ENCODE data around the gene SYTL3.
"Not testable (repeated sequence)": the region's sequence is repeated elsewhere in the genome, so short reads cannot be mapped to it uniquely, and the experiment has no call there.

The SYTL3 gene

GRCh38 chr6:158654498-158654897, 4.6 kb downstream of the SYTL3 start:
- no peak overlapping the region for H3K4me2 ChIP-seq (ENCODE audit: low read length)
- no peaks in the 10 kb centered on the region for H3K36me3 ChIP-seq (ENCODE audit: insufficient read depth, low read length)
- no peak overlapping the region for H3K9ac ChIP-seq (ENCODE audit: low read length)
- H3K79me2 ChIP-seq (ENCODE audit: insufficient read depth, low read length): no peaks in the 10 kb centered on the region
- H3K9me3 ChIP-seq (ENCODE audit: low read length): no peaks in the 10 kb centered on the region
- peaks cover 16% of the 10 kb centered on the region for H3K4me1 ChIP-seq (ENCODE audit: insufficient read depth, low read length, severe bottlenecking)
- no peaks in the 10 kb centered on the region for H4K20me1 ChIP-seq (ENCODE audit: insufficient read depth, low read length)
- no peaks in the 10 kb centered on the region for H3K9me2 ChIP-seq (ENCODE audit: low read depth, low read length)
- H3K27me3 ChIP-seq (ENCODE audit: insufficient read depth, low read length): no peaks in the 10 kb centered on the region
- no peak overlapping the region for H3K4me3 ChIP-seq (ENCODE audit: low read depth, low read length, poor library complexity, severe bottlenecking)
- H3K27ac ChIP-seq (ENCODE audit: low read depth, low read length, poor library complexity, severe bottlenecking): no peak overlapping the region
- H2AFZ ChIP-seq (ENCODE audit: low read length): no peak overlapping the region
- TF ChIP-seq EZH2 (IDR thresholded peaks at IDR 0.05; ENCODE audit: borderline replicate concordance, low read length) (no peak), CTCF (IDR thresholded peaks at IDR 0.05; ENCODE audit: low read length) (no peak)
- no peaks in the 10 kb centered on the region for H3F3A ChIP-seq (ENCODE audit: insufficient read depth, low read length)

GRCh38 chr6:158654960-158655489, 5.2 kb downstream of the SYTL3 start:
- Histone ChIP-seq H3F3A (ENCODE audit: insufficient read depth, low read length) (no peaks in the 10 kb centered on the region), H2AFZ (ENCODE audit: low read length) (no peak overlapping the region), H3K4me3 (ENCODE audit: low read depth, low read length, poor library complexity, severe bottlenecking) (no peak overlapping the region), H3K9me3 (ENCODE audit: low read length) (no peaks in the 10 kb centered on the region), H3K27ac (ENCODE audit: low read depth, low read length, poor library complexity, severe bottlenecking) (no peak overlapping the region), H4K20me1 (ENCODE audit: insufficient read depth, low read length) (no peaks in the 10 kb centered on the region), H3K4me2 (ENCODE audit: low read length) (no peak overlapping the region), H3K36me3 (ENCODE audit: insufficient read depth, low read length) (no peaks in the 10 kb centered on the region), H3K27me3 (ENCODE audit: insufficient read depth, low read length) (no peaks in the 10 kb centered on the region), H3K4me1 (ENCODE audit: insufficient read depth, low read length, severe bottlenecking) (peaks cover 11% of the 10 kb centered on the region), H3K9me2 (ENCODE audit: low read depth, low read length) (no peaks in the 10 kb centered on the region), H3K9ac (ENCODE audit: low read length) (no peak overlapping the region), H3K79me2 (ENCODE audit: insufficient read depth, low read length) (no peaks in the 10 kb centered on the region)
- TF ChIP-seq CTCF (IDR thresholded peaks at IDR 0.05; ENCODE audit: low read length) (no peak), EZH2 (IDR thresholded peaks at IDR 0.05; ENCODE audit: borderline replicate concordance, low read length) (no peak)

- no peaks in the 10 kb centered on the region for H3K36me3 ChIP-seq (ENCODE audit: insufficient read depth, low read length)
- H3K4me1 ChIP-seq (ENCODE audit: insufficient read depth, low read length, severe bottlenecking): peaks cover 6% of the 10 kb centered on the region
- H3K27ac ChIP-seq (ENCODE audit: low read depth, low read length, poor library complexity, severe bottlenecking): no peak overlapping the region
- H3K9me2 ChIP-seq (ENCODE audit: low read depth, low read length): no peaks in the 10 kb centered on the region
- no peaks in the 10 kb centered on the region for H3K27me3 ChIP-seq (ENCODE audit: insufficient read depth, low read length)
- H4K20me1 ChIP-seq (ENCODE audit: insufficient read depth, low read length): no peaks in the 10 kb centered on the region
- no peak overlapping the region for H3K4me2 ChIP-seq (ENCODE audit: low read length)
- H3F3A ChIP-seq (ENCODE audit: insufficient read depth, low read length): no peaks in the 10 kb centered on the region
- H3K79me2 ChIP-seq (ENCODE audit: insufficient read depth, low read length): no peaks in the 10 kb centered on the region
- TF ChIP-seq EZH2 (IDR thresholded peaks at IDR 0.05; ENCODE audit: borderline replicate concordance, low read length): no peak
- H2AFZ ChIP-seq (ENCODE audit: low read length): no peak overlapping the region
- no peak overlapping the region for H3K9ac ChIP-seq (ENCODE audit: low read length)
- no peak overlapping the region for H3K4me3 ChIP-seq (ENCODE audit: low read depth, low read length, poor library complexity, severe bottlenecking)
- H3K9me3 ChIP-seq (ENCODE audit: low read length): no peaks in the 10 kb centered on the region
Observed at GRCh38 chr6:158655569-158656450, 6.0 kb downstream of the SYTL3 start.

GRCh38 chr6:158656986-158657385, 7.1 kb downstream of the SYTL3 start:
- H3K4me1 ChIP-seq (ENCODE audit: insufficient read depth, low read length, severe bottlenecking); H3F3A ChIP-seq (ENCODE audit: insufficient read depth, low read length); H3K9ac ChIP-seq (ENCODE audit: low read length); H3K27me3 ChIP-seq (ENCODE audit: insufficient read depth, low read length); H3K79me2 ChIP-seq (ENCODE audit: insufficient read depth, low read length); H3K4me3 ChIP-seq (ENCODE audit: low read depth, low read length, poor library complexity, severe bottlenecking); H3K36me3 ChIP-seq (ENCODE audit: insufficient read depth, low read length); H3K9me2 ChIP-seq (ENCODE audit: low read depth, low read length); H3K9me3 ChIP-seq (ENCODE audit: low read length); H3K27ac ChIP-seq (ENCODE audit: low read depth, low read length, poor library complexity, severe bottlenecking); H3K4me2 ChIP-seq (ENCODE audit: low read length); H4K20me1 ChIP-seq (ENCODE audit: insufficient read depth, low read length); H2AFZ ChIP-seq (ENCODE audit: low read length): not testable (repeated sequence)
